PC-3 (cell line): Measurements from ENCODE around the gene AGRN. TPM values are rescaled to one million over a fixed set of nuclear protein-coding genes. Genes with fewer than 3 reads are reported as not detected.
"Not testable (repeated sequence)": the region's sequence is repeated elsewhere in the genome, so short reads cannot be mapped to it uniquely, and the experiment has no call there.

Source experiments
- ATAC-seq: fragments of 200-7000 bp; cut with Tn5 transposase; 2 replicates; pipeline ENCODE4 v1.9.1; 2020; ENCODE audit warnings: mild to moderate bottlenecking, moderate library complexity
- BruUV-seq: library from RNA; stranded (reverse); fragments of 400-500 nt; replicated peaks from 2 replicates; lab custom pipeline; 2021; lab: Mats Ljungman, UMichigan
- CTCF ChIA-PET: fragments of 300-600 bp; sonication (Branson Sonifier 250); formaldehyde crosslinking; loops from one replicate; lab custom pipeline; 2022; ENCODE audit warnings: antibody characterized with exemption; lab: Charles Lee
- POLR2A ChIA-PET: fragments of 300-600 bp; sonication (Branson Sonifier 250); formaldehyde crosslinking; loops from one replicate; lab custom pipeline; 2022; ENCODE audit warnings: antibody characterized with exemption; ENCODE audit not compliant: unreplicated experiment; lab: Charles Lee
- DNase-seq: peaks from one replicate; pipeline ENCODE4 v3.0.0-alpha.2; 2015
- H2AFZ ChIP-seq: fragments of 300-600 bp; sonication (generic); 2 replicates; pipeline ENCODE4 v1.6.0; 2016; ENCODE audit warnings: antibody characterized with exemption, low read length
- H3F3A ChIP-seq: fragments of 300-600 bp; sonication (generic); one replicate; pipeline ENCODE4 v1.6.0; 2017; ENCODE audit warnings: antibody characterized with exemption, low read length, control low read depth, mild to moderate bottlenecking; ENCODE audit not compliant: unreplicated experiment
- H3K27ac ChIP-seq: fragments of 300-600 bp; sonication (generic); 2 replicates; pipeline ENCODE4 v1.5.1; 2016; ENCODE audit warnings: mild to moderate bottlenecking, low read length
- H3K27me3 ChIP-seq: fragments of 300-600 bp; sonication (generic); 2 replicates; pipeline ENCODE4 v1.6.1; 2016; ENCODE audit warnings: low read length, mixed read lengths
- H3K36me3 ChIP-seq: fragments of 300-600 bp; sonication (generic); 2 replicates; pipeline ENCODE4 v1.6.1; 2016; ENCODE audit warnings: low read depth, mixed run types, low read length, mixed read lengths
- H3K4me1 ChIP-seq: fragments of 300-600 bp; sonication (generic); 2 replicates; pipeline ENCODE4 v1.5.1; 2016; ENCODE audit warnings: low read length; ENCODE audit not compliant: insufficient read depth
- H3K4me2 ChIP-seq: fragments of 300-600 bp; sonication (generic); 2 replicates; pipeline ENCODE4 v1.6.0; 2016; ENCODE audit warnings: low read length
- H3K4me3 ChIP-seq: fragments of 300-600 bp; sonication (generic); 2 replicates; pipeline ENCODE4 v1.5.1; 2016; ENCODE audit warnings: mild to moderate bottlenecking, low read length, mixed read lengths
- H3K79me2 ChIP-seq: fragments of 300-600 bp; sonication (generic); 2 replicates; pipeline ENCODE4 v1.6.1; 2017; ENCODE audit warnings: low read length, mixed read lengths
- H3K9ac ChIP-seq: fragments of 300-600 bp; sonication (generic); 2 replicates; pipeline ENCODE4 v1.6.0; 2016; ENCODE audit warnings: mild to moderate bottlenecking, low read length
- H3K9me2 ChIP-seq: fragments of 300-600 bp; sonication (generic); replicated peaks from 2 replicates; pipeline ENCODE4 v1.6.1; 2016; ENCODE audit warnings: mixed run types, low read length, mixed read lengths
- H3K9me3 ChIP-seq: fragments of 300-600 bp; sonication (generic); 2 replicates; pipeline ENCODE4 v1.6.1; 2016; ENCODE audit warnings: low read length, mixed read lengths
- H4K20me1 ChIP-seq: fragments of 300-600 bp; sonication (generic); 2 replicates; pipeline ENCODE4 v1.6.1; 2016; ENCODE audit warnings: low read length, mixed read lengths
- CTCF ChIP-seq: fragments of 300-600 bp; sonication (generic); conservative IDR thresholded peaks from 2 replicates; pipeline ENCODE4 v1.5.1; 2017; ENCODE audit warnings: antibody characterized with exemption, low read depth, mild to moderate bottlenecking, low read length
- EZH2 ChIP-seq: fragments of 300-600 bp; sonication (generic); IDR thresholded peaks from one replicate; pipeline ENCODE4 v1.6.1; 2017; ENCODE audit warnings: antibody characterized with exemption, mild to moderate bottlenecking, low read length; ENCODE audit not compliant: unreplicated experiment
- EZH2phosphoT487 ChIP-seq: fragments of 300-600 bp; sonication (generic); IDR thresholded peaks from 2 replicates; pipeline ENCODE4 v1.6.1; 2018; ENCODE audit warnings: mild to moderate bottlenecking, antibody characterized with exemption, low read length, borderline replicate concordance
- intact Hi-C: fragments of 100-400 bp; cut with micrococcal nuclease; formaldehyde crosslinking; loops from 2 replicates; pipeline ENCODE4 v1.9.0; 2023
- total RNA-seq: library from RNA; depleted of rRNA; stranded (reverse); fragments of >200 nt; gene quantifications from 2 replicates; pipeline ENCODE4 v1.2.3, GENCODE V29; 2014

AGRN gene
- total RNA-seq, 1 experiment from 2014 or later = 273 TPM

- ATAC-seq = peak; percentile 57
- Histone ChIP-seq H2AFZ (peak overlapping the region; percentile 69), H3K4me3 (peak overlapping the region; percentile 64), H3K4me2 (peak overlapping the region; percentile 85), H3K9me3 (no peaks in the 10 kb centered on the region), H3K27ac (no peak overlapping the region), H3F3A (no peaks in the 10 kb centered on the region), H3K79me2 (no peaks in the 10 kb centered on the region), H3K4me1 (peaks cover 19% of the 10 kb centered on the region), H4K20me1 (no peaks in the 10 kb centered on the region), H3K9ac (no peak overlapping the region), H3K9me2 (no peaks in the 10 kb centered on the region), H3K27me3 (peaks cover 11% of the 10 kb centered on the region), H3K36me3 (no peaks in the 10 kb centered on the region)
- intact Hi-C loops = loop anchor here (2.0 kb wide), 1 partner anchor 79 kb away; no protein-coding TSS in a partner anchor
- ChIA-PET CTCF (interaction anchor here (0.6 to 3.1 kb wide), 11 partner anchors 17 to 308 kb away, joined by 3 to 23 read pairs (median 6); partner anchors contain the start of gene ISG15), POLR2A (no interaction called here)
- TF ChIP-seq CTCF (peak; percentile 89), EZH2 (no peak), EZH2phosphoT487 (no peak)
- BruUV-seq = no TSS peak
- DNase-seq = peak; percentile 59
Measured at GRCh38 chr1:983798-984475, 36.0 kb upstream of the AGRN start.

GRCh38 chr1:984476-984814 lies 35.5 kb upstream of the AGRN start:
- no peak overlapping the region for H3K9ac ChIP-seq
- H3K9me2 ChIP-seq = no peaks in the 10 kb centered on the region
- H2AFZ ChIP-seq = peak overlapping the region; percentile 62; the same call in 1 of the 2 replicates
- H3K27ac ChIP-seq = no peak overlapping the region
- TF ChIP-seq EZH2phosphoT487 = no peak
- no peak for TF ChIP-seq EZH2
- TF ChIP-seq CTCF = 0 out of 2 replicates have a peak, but pooled peaks have one; percentile 9
- H3K4me2 ChIP-seq = peak overlapping the region; percentile 85
- H3F3A ChIP-seq = no peaks in the 10 kb centered on the region
- no peaks in the 10 kb centered on the region for H3K9me3 ChIP-seq
- no peaks in the 10 kb centered on the region for H3K79me2 ChIP-seq
- no peaks in the 10 kb centered on the region for H4K20me1 ChIP-seq
- H3K4me3 ChIP-seq = peak overlapping the region; percentile 64
- peaks cover 11% of the 10 kb centered on the region for H3K27me3 ChIP-seq
- ChIA-PET CTCF (interaction anchor here (0.6 to 1.2 kb wide), 6 partner anchors 18 to 307 kb away, joined by 3 to 14 read pairs (median 5); no protein-coding TSS in a partner anchor), POLR2A (no interaction called here)
- peaks cover 19% of the 10 kb centered on the region for H3K4me1 ChIP-seq
- no peaks in the 10 kb centered on the region for H3K36me3 ChIP-seq
- no TSS peak for BruUV-seq
- intact Hi-C loops = loop anchor here (2.0 kb wide), 1 partner anchor 78 kb away; no protein-coding TSS in a partner anchor
- DNase-seq = no peak
- peak; percentile 12 for ATAC-seq

GRCh38 chr1:985126-985525 lies 34.8 kb upstream of the AGRN start:
- no peak overlapping the region for H2AFZ ChIP-seq
- TF ChIP-seq EZH2phosphoT487 = no peak
- peaks cover 11% of the 10 kb centered on the region for H3K27me3 ChIP-seq
- H3K27ac ChIP-seq = no peak overlapping the region
- no peaks in the 10 kb centered on the region for H3K79me2 ChIP-seq
- ChIA-PET POLR2A (no interaction called here), CTCF (interaction anchor here (1.0 to 1.2 kb wide), 2 partner anchors 79 to 83 kb away, joined by 6 to 14 read pairs; no protein-coding TSS in a partner anchor)
- H3F3A ChIP-seq = no peaks in the 10 kb centered on the region
- no peak overlapping the region for H3K4me3 ChIP-seq
- H3K9me3 ChIP-seq = no peaks in the 10 kb centered on the region
- H3K4me1 ChIP-seq = peaks cover 19% of the 10 kb centered on the region
- H3K9ac ChIP-seq = no peak overlapping the region
- no peaks in the 10 kb centered on the region for H3K9me2 ChIP-seq
- intact Hi-C loops = loop anchor here (2.0 kb wide), 1 partner anchor 78 kb away; no protein-coding TSS in a partner anchor
- BruUV-seq = no TSS peak
- no peaks in the 10 kb centered on the region for H4K20me1 ChIP-seq
- no peaks in the 10 kb centered on the region for H3K36me3 ChIP-seq
- DNase-seq = no peak
- no peak overlapping the region for H3K4me2 ChIP-seq
- no peak for ATAC-seq

- H3K4me1 ChIP-seq, H3K27me3 ChIP-seq, POLR2A ChIA-PET, intact Hi-C loops, ATAC-seq, H3K4me2 ChIP-seq, H3K9me2 ChIP-seq, H3K27ac ChIP-seq, H3K9ac ChIP-seq, H3K79me2 ChIP-seq, H3K36me3 ChIP-seq, H4K20me1 ChIP-seq, CTCF ChIA-PET, BruUV-seq, H3F3A ChIP-seq, DNase-seq, H3K4me3 ChIP-seq, H3K9me3 ChIP-seq, H2AFZ ChIP-seq: not testable (repeated sequence)
Measured at GRCh38 chr1:988061-988460, 31.9 kb upstream of the AGRN start.

GRCh38 chr1:991275-991674 lies 28.6 kb upstream of the AGRN start:
- H3K36me3 ChIP-seq, H3K4me2 ChIP-seq, BruUV-seq, H2AFZ ChIP-seq, H3K4me1 ChIP-seq, H3F3A ChIP-seq, H3K9me3 ChIP-seq, ATAC-seq, H3K9me2 ChIP-seq, H3K4me3 ChIP-seq, H3K79me2 ChIP-seq, H3K27ac ChIP-seq, H3K9ac ChIP-seq, CTCF ChIA-PET, POLR2A ChIA-PET, intact Hi-C loops, DNase-seq, H3K27me3 ChIP-seq, H4K20me1 ChIP-seq: not testable (repeated sequence)
